Measurements from ENCODE around the gene SLC2A9. TPM values are rescaled to one million over a fixed set of nuclear protein-coding genes. Genes with fewer than 3 reads are reported as not detected.
A peak's percentile ranks its signal among the peaks of the same experiment; 100 is the strongest.

The SLC2A9 gene
- total RNA-seq, 1 donor from 2014 or later, result 0.54 TPM

GRCh38 chr4:10006601-10007435 is 14.5 kb downstream of the SLC2A9 start:
- H3K4me3 Mint-ChIP-seq (ENCODE audit: unreplicated experiment), result no peak overlapping the region
- Histone ChIP-seq H3K27me3 (ENCODE audit: insufficient read depth, low read length) (no peaks in the 10 kb centered on the region), H3K27ac (ENCODE audit: low read depth, low read length) (no peak overlapping the region), H3K4me1 (ENCODE audit: insufficient read depth, low read length) (no peaks in the 10 kb centered on the region), H3K9ac (ENCODE audit: low read length) (no peak overlapping the region), H3K4me3 (ENCODE audit: insufficient read depth, low read depth, low read length) (no peak overlapping the region), H4K20me1 (ENCODE audit: insufficient read depth, low read length) (no peaks in the 10 kb centered on the region), H3K36me3 (ENCODE audit: insufficient read depth, low read length) (no peaks in the 10 kb centered on the region), H3K79me2 (ENCODE audit: insufficient read depth, low read length) (no peaks in the 10 kb centered on the region), H3K4me2 (ENCODE audit: low read length) (no peak overlapping the region), H2AFZ (ENCODE audit: low read depth, low read length) (no peak overlapping the region), H3K9me3 (ENCODE audit: insufficient read depth, low read depth, low read length) (no peaks in the 10 kb centered on the region)
- H3K9me3 Mint-ChIP-seq (ENCODE audit: unreplicated experiment), result peaks cover 2% of the 10 kb centered on the region
- peak; percentile 35 for DNase-seq (ENCODE audit: low read depth)
- FAIRE-seq, result no peak
- H3K36me3 Mint-ChIP-seq (ENCODE audit: low read depth, unreplicated experiment), result no peaks in the 10 kb centered on the region
- no peak overlapping the region for H3K27ac Mint-ChIP-seq (ENCODE audit: unreplicated experiment)
- TF ChIP-seq EZH2 (IDR thresholded peaks at IDR 0.05; ENCODE audit: insufficient read depth, low read length), result no peak
- no peak for TF ChIP-seq CTCF (IDR thresholded peaks at IDR 0.05; ENCODE audit: insufficient read depth, low read depth, low read length)
- H3K27me3 Mint-ChIP-seq (ENCODE audit: low read depth, unreplicated experiment), result peaks cover 2% of the 10 kb centered on the region
- H3K4me1 Mint-ChIP-seq (ENCODE audit: low read depth, unreplicated experiment), result peaks cover 39% of the 10 kb centered on the region

GRCh38 chr4:10006231-10006600 is 15.1 kb downstream of the SLC2A9 start:
- Mint-ChIP-seq H3K4me1 (ENCODE audit: low read depth, unreplicated experiment) (peaks cover 39% of the 10 kb centered on the region), H3K4me3 (ENCODE audit: unreplicated experiment) (no peak overlapping the region), H3K9me3 (ENCODE audit: unreplicated experiment) (peaks cover 2% of the 10 kb centered on the region), H3K36me3 (ENCODE audit: low read depth, unreplicated experiment) (no peaks in the 10 kb centered on the region), H3K27me3 (ENCODE audit: low read depth, unreplicated experiment) (no peaks in the 10 kb centered on the region), H3K27ac (ENCODE audit: unreplicated experiment) (no peak overlapping the region)
- no peak for FAIRE-seq
- no peaks in the 10 kb centered on the region for H3K36me3 ChIP-seq (ENCODE audit: insufficient read depth, low read length)
- no peaks in the 10 kb centered on the region for H3K79me2 ChIP-seq (ENCODE audit: insufficient read depth, low read length)
- H2AFZ ChIP-seq (ENCODE audit: low read depth, low read length), result peak overlapping the region; percentile 40
- DNase-seq (ENCODE audit: low read depth), result peak; percentile 21
- no peak for TF ChIP-seq EZH2 (IDR thresholded peaks at IDR 0.05; ENCODE audit: insufficient read depth, low read length)
- no peak for TF ChIP-seq CTCF (IDR thresholded peaks at IDR 0.05; ENCODE audit: insufficient read depth, low read depth, low read length)
- H3K4me2 ChIP-seq (ENCODE audit: low read length), result no peak overlapping the region
- no peaks in the 10 kb centered on the region for H3K9me3 ChIP-seq (ENCODE audit: insufficient read depth, low read depth, low read length)
- H3K4me3 ChIP-seq (ENCODE audit: insufficient read depth, low read depth, low read length), result no peak overlapping the region
- no peak overlapping the region for H3K27ac ChIP-seq (ENCODE audit: low read depth, low read length)
- H3K27me3 ChIP-seq (ENCODE audit: insufficient read depth, low read length), result no peaks in the 10 kb centered on the region
- no peaks in the 10 kb centered on the region for H3K4me1 ChIP-seq (ENCODE audit: insufficient read depth, low read length)
- no peak overlapping the region for H3K9ac ChIP-seq (ENCODE audit: low read length)
- H4K20me1 ChIP-seq (ENCODE audit: insufficient read depth, low read length), result no peaks in the 10 kb centered on the region

GRCh38 chr4:10005632-10006031 is 15.7 kb downstream of the SLC2A9 start:
- Mint-ChIP-seq H3K36me3 (ENCODE audit: low read depth, unreplicated experiment) (no peaks in the 10 kb centered on the region), H3K4me1 (ENCODE audit: low read depth, unreplicated experiment) (peaks cover 41% of the 10 kb centered on the region), H3K4me3 (ENCODE audit: unreplicated experiment) (no peak overlapping the region), H3K27ac (ENCODE audit: unreplicated experiment) (no peak overlapping the region), H3K9me3 (ENCODE audit: unreplicated experiment) (peaks cover 5% of the 10 kb centered on the region), H3K27me3 (ENCODE audit: low read depth, unreplicated experiment) (no peaks in the 10 kb centered on the region)
- Histone ChIP-seq H3K36me3 (ENCODE audit: insufficient read depth, low read length) (no peaks in the 10 kb centered on the region), H3K9ac (ENCODE audit: low read length) (no peak overlapping the region), H2AFZ (ENCODE audit: low read depth, low read length) (no peak overlapping the region), H3K79me2 (ENCODE audit: insufficient read depth, low read length) (no peaks in the 10 kb centered on the region), H3K27me3 (ENCODE audit: insufficient read depth, low read length) (no peaks in the 10 kb centered on the region), H4K20me1 (ENCODE audit: insufficient read depth, low read length) (no peaks in the 10 kb centered on the region), H3K4me1 (ENCODE audit: insufficient read depth, low read length) (no peaks in the 10 kb centered on the region), H3K9me3 (ENCODE audit: insufficient read depth, low read depth, low read length) (no peaks in the 10 kb centered on the region), H3K27ac (ENCODE audit: low read depth, low read length) (no peak overlapping the region), H3K4me3 (ENCODE audit: insufficient read depth, low read depth, low read length) (no peak overlapping the region), H3K4me2 (ENCODE audit: low read length) (no peak overlapping the region)
- DNase-seq (ENCODE audit: low read depth), result no peak
- no peak for TF ChIP-seq EZH2 (IDR thresholded peaks at IDR 0.05; ENCODE audit: insufficient read depth, low read length)
- TF ChIP-seq CTCF (IDR thresholded peaks at IDR 0.05; ENCODE audit: insufficient read depth, low read depth, low read length), result no peak
- FAIRE-seq, result no peak

Measured in astrocyte (in vitro differentiated cells and primary cell).